Adrenal gland (tissue), 5 donors: ENCODE measurements around the gene DPP8.

Experiments used
- CTCF ChIP-seq, 6 experiments: fragments of 450-650 bp in 4 of 6; fragments of 200-600 bp in 2 of 6; sonication (generic) in 1 of 6; IDR thresholded peaks; 1 replicate in 5 of 6; 2 replicates in 1 of 6; pipeline versions ENCODE4 v1.5.1 to v1.8.0; 2016 to 2021; ENCODE audit warnings: antibody characterized with exemption in 6 of 6, mild to moderate bottlenecking in 2 of 6, moderate library complexity in 1 of 6
- POLR2A ChIP-seq, 2 donors: fragments of 450-650 bp; IDR thresholded peaks; one replicate each; pipeline ENCODE4 v1.6.1; 2017; ENCODE audit warnings: antibody characterized with exemption in 2 of 2, mild to moderate bottlenecking in 2 of 2, moderate library complexity in 1 of 2
- donor health status: DM: no; HTN: no; CAD: no.

- TF ChIP-seq CTCF (IDR thresholded peaks at IDR 0.05) (no peak), POLR2A (IDR thresholded peaks at IDR 0.05) (no peak)
Observed at GRCh38 chr15:65402961-65403360, 114.5 kb downstream of the DPP8 start.
